GM12891 (cell line): Measurements from ENCODE around the gene PRKAR1B.

ENCODE experiments used
- PAX5 ChIP-seq: IDR thresholded peaks from 2 replicates; pipeline ENCODE4 v1.6.1; 2011; ENCODE audit warnings: low read length, moderate library complexity, mild to moderate bottlenecking; ENCODE audit not compliant: insufficient read depth, severe bottlenecking
- POLR2A ChIP-seq: IDR thresholded peaks from 2 replicates; pipeline ENCODE4 v1.6.1; 2011; ENCODE audit warnings: low read depth, low read length, control low read depth
- POLR2AphosphoS5 ChIP-seq: IDR thresholded peaks from 2 replicates; pipeline ENCODE4 v1.6.1; 2011; ENCODE audit warnings: low read depth, low read length, control low read depth
- POU2F2 ChIP-seq: IDR thresholded peaks from 2 replicates; pipeline ENCODE4 v1.6.1; 2011; ENCODE audit warnings: low read depth, mild to moderate bottlenecking, control low read depth, low read length, moderate library complexity
- SPI1 ChIP-seq: IDR thresholded peaks from 2 replicates; pipeline ENCODE4 v1.6.1; 2011; ENCODE audit warnings: low read depth, low read length, control low read depth
- TAF1 ChIP-seq: IDR thresholded peaks from 2 replicates; pipeline ENCODE4 v1.6.1; 2011; ENCODE audit warnings: low read depth, low read length, control low read depth

- TF ChIP-seq POLR2AphosphoS5, result no peak
- TF ChIP-seq TAF1, result no peak
- TF ChIP-seq POLR2A, result no peak
- no peak for TF ChIP-seq SPI1
- no peak for TF ChIP-seq PAX5
- TF ChIP-seq POU2F2, result no peak
These were observed 131.5 kb downstream of the PRKAR1B start for GRCh38 chr7:595621-596010.
